ENCODE data around the gene DLG1.

DNA sequence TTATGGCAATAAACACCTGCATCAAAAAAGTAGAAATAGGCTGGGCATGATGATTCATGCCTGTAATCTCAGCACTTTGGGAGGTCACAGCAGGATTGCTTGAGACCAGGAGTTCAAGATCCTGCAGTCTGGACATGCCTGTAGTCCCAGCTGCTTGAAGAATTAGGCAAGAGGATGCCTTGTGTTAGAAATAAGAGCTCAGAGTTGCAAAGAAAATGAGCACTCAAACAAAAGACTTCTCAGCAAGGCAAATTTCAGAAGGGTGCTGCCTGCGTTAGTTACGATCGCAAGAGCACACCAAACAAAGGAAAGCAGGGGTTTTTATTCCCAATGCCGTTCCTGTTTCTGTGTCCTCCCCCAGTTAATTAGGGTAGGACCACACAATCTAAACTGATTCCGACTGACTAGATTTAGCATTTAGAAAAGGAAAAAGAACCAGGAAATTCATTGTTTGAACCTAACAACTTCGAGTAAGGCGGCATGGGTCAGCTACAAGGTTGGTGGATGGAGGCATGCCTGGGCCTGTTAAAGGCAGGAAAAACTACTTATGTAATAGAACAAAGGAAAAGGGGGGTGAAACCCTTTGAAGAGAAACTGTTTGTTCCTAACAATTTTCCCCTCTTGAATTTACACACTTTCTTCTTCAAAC is 55.5 kb downstream of the DLG1 start:
- TF ChIP-seq POLR2A (IDR thresholded peaks at IDR 0.05) (no peak), POLR2AphosphoS5 (IDR thresholded peaks at IDR 0.05) (no peak)
- TF ChIP-seq, protein P1, sequence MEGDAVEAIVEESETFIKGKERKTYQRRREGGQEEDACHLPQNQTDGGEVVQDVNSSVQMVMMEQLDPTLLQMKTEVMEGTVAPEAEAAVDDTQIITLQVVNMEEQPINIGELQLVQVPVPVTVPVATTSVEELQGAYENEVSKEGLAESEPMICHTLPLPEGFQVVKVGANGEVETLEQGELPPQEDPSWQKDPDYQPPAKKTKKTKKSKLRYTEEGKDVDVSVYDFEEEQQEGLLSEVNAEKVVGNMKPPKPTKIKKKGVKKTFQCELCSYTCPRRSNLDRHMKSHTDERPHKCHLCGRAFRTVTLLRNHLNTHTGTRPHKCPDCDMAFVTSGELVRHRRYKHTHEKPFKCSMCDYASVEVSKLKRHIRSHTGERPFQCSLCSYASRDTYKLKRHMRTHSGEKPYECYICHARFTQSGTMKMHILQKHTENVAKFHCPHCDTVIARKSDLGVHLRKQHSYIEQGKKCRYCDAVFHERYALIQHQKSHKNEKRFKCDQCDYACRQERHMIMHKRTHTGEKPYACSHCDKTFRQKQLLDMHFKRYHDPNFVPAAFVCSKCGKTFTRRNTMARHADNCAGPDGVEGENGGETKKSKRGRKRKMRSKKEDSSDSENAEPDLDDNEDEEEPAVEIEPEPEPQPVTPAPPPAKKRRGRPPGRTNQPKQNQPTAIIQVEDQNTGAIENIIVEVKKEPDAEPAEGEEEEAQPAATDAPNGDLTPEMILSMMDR (IDR thresholded peaks at IDR 0.05) = no peak
